Putamen (tissue), 1 donor: ENCODE data around the gene C2orf76.
"Not testable (repeated sequence)": the region's sequence is repeated elsewhere in the genome, so short reads cannot be mapped to it uniquely, and the experiment has no call there.

Source experiments
- DNase-seq: peaks from one replicate; pipeline ENCODE4 v3.0.0-alpha.2; 2016; ENCODE audit warnings: low spot score

The C2orf76 gene

DNA sequence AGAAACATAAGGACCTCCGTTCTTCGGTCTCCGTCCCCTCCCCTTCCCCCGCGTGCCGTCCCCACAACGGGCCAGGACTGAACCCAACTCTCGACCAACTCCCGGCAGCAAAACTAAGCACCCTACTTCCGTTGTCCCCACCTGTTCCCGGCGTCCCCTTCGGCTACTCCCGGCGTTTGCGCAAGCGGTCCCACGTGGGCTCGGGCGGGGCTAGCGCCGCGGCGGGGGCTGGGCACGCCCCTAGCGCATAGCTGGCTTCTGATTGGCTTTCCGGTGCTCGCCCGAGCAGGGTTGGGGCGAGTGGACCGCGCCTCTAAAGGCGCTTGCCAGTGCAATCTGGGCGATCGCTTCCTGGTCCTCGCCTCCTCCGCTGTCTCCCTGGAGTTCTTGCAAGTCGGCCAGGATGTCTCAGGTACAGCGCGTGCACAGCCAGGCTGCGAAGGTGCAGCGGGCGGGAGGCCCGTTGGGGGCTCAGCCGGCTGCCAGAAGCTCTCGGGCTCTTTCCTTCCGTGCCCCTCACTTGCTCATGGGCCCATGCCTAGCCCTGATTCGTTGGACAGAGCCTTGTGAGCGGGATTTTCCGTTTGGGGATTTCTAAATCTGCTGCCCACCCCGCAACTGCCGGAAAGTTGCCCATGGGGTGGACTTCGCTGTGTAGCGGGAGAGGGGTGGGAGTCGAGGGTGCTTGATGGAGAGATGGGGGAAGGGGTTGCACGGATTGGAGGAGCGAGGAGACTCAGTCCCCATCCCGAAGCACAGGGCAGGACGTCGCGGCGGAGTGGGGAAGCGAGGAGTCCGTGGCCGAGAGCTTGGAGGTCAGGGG, at the start of gene C2orf76, which contains the start of gene DBI:
Gene C2orf76, minus strand, starts transcription at position 186 of the 823 bp plus-strand sequence. CDS start 26,875 bp downstream, outside the sequence.
Gene DBI, plus strand, starts transcription at position 329 of the 823 bp plus-strand sequence. Its CDS starts 75 bp downstream, at position 404.
- peak; percentile 96 for DNase-seq

DNA sequence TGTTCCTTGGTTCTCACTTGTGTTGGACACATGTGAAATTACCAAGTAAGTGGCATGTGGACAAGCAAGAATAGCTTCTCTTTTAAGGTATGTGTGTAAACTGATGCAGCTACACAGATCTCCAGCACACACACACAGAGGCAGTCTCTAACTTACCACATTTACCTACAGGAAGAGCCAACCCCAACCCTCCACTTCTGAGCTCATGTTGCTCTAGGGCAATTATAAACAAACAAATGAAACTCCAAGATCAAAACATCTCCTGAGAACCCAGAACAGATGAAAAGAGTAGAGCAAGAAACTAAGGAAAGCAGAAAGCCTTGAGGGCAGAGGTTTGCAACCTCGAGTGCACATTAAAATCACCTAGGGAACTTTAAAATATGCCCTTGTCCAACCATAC, 49.0 kb upstream of the C2orf76 start:
- no peak for DNase-seq

DNA sequence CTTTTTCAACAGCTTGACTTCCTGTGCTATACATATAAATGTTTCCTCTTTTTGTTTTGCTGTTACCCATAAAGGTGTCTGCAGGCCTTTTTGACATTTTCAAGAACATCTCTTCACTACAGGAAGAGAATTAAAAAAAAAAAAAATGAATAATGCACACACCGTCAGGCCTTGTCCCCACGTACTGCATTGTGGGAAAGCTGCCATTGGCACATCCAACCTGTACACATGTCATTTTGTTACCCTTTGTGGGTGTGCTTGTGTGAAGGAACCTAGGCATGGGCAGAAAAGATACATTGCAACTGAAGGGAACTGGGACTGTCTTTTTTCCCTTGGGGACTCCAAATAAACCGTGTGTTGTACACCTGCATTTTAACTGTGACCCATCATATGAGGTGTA, 48.3 kb upstream of the C2orf76 start:
- DNase-seq, result no peak

DNA sequence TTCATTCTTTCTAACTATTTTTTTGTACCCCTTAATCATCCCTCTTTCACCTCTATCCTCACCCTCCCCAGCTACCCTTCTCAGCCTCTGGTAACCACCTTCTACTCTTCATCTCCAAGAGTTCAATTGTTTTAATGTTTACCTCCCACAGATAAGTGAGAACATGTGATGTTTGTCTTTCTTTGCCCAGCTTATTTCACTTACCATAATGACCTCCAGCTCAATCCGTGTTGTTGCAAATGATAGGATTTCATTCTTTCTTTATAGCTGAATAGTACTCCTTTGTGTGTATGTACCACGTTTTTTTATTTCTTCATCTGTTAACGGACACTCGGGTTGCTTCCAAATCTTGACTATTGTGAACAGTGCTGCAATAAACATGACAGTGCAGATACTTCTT, 42.9 kb upstream of the C2orf76 start:
- DNase-seq, result no peak

DNA sequence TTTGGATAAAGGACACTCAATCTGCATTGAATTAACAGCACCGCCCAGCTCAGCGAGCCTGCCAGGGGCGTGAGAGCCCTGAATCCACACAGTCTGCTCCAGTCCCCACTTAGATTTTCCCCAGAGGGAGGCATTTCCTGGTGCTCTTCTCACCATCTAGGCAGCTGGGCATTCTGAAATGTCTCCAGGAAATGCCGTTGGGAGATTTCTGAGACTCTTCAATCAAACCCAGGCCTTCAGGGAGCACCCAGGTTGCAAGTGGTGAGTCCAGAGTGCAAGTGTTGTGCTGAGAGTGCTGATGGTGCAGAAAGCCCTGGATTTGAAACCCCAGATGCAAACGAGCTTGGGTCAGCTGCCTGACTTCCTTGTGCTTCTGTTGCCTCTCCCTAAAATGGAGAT, 41.6 kb upstream of the C2orf76 start:
- DNase-seq, result no peak

DNA sequence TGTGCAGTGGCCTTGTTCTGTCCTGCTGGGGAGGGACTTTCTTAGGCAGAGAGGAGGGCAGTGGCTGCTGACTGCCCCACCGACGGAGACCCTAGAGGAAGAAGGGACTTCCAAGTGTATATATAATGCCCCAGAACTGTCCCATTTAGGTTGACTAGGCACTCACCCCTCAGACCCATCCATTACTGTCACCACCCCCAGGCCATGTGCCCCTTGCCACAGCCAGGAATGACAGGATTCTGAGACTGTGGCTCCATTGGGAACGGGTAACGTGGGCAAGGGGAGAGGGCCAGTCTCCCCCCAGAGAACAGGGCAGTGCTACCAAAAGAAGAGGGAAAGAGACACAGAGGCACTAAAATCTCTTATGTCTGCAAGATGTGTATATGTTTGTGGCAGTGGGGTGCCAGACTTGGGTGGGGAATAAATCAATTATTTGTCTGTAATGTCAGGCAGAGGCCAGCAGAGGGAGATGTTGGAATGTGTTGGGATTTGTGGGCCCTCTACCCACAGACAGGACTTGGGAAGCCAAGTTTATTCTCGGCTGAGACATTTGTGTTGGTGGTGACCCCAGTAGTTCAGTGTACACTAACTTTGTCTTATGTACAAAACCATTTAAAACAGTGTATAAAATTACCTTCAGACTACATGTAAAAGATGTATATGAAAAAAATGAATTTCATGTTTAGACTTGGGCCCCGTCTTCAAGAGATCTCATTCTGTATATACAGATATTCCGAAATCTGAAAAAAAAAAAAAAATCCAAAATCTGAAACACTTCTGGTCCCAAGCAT, 41.0 kb upstream of the C2orf76 start:
- DNase-seq, result peak; percentile 43

DNA sequence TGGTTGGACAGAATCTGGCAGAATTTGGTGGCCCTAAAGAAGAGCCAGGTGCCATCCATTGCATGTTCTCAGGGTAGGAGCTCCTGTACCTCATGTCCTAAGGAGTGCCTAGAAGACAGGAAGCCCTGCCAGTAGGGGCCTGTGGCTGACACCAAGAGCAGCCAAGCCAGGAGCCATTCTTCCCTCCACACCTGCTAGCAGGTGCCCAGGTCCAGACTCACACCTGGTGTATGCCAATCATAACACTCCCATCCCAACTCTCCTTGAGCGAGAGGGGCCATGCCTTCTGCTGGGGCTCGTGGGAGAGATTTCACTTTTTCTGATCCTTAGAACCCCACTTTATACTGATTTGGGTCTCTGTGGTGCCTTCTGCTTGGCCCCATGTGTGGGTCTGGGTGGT, 38.5 kb upstream of the C2orf76 start:
- DNase-seq, result no peak

DNA sequence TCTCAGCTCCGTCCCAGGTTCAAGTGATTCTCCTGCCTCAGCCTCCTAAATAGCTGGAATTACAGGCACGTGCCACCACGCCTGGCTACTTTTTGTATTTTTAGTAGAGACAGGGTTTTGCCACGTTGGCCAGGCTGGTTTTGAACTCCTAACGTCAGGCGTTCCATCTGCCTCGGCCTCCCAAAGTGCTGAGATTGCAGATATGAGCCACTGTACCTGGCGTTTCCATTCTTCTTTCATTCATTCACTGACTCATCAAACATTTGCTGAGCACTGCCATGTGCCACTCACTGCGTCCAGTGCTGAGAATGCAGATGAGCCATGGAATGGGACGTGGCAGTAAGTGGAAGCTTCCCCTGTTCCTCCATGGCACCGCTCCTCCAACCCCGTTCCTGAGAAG, 37.0 kb upstream of the C2orf76 start:
- DNase-seq, result not testable (repeated sequence)

DNA sequence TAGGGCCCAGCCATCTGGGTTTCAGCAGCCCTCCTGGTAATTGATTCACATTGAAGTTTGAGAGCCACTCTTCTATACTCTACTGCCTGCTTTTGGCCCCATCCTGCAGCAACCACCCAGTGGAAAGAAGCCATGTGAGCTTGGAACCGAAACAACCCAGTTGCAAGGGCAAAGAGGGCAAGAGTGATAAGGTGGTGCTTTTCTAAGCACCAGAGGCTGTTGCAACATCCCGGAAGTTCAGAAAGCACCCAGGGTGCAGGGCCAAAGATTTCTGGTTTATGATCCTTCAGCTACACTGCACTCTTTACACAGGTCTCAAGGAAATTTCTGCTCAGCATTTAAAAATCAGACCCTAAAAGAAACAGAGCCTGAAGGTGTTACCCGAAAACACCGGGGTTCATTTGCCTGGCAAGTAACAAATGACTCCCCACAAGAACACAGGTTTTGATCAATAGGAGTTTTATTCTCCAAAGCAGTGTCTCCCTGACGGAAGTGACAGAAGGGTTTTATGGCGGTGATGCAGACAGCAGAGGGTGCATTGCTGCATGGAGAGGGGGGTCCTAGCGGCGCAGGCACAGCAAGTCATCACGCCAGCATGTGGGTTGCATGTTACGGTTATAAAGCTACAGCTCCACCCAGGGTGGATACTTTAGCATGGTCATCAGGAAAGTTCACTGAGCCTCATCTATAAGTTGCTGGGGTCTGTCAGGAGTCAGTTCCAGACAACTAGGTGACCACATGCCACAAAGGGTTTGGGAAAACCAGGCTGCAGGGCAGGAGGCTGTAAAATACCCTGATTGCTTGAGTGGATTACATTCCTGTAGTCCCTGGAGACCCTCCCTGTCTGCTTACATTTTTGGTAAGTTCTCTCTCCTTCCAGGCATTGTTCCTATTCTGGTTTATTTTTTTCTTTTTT, 36.3 kb upstream of the C2orf76 start:
- DNase-seq, result no peak

DNA sequence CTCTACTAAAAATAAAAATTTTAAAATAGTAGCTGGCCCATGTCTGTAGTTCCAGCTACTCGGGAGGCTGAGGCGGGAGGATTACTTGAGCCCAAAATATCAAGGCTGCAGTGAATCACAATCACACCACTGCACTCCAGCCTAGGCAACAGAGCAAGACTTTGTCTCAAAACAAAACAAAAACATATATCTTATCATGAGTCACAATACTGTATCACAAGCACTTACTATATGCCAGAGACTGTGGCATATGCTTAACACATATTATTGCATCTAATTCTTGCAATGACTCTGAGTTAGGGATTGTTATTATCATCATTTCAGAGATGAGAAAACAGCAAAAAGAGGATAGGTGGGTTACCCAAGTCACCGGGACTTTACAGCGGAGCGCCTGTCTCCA, 35.5 kb upstream of the C2orf76 start:
- no peak for DNase-seq

DNA sequence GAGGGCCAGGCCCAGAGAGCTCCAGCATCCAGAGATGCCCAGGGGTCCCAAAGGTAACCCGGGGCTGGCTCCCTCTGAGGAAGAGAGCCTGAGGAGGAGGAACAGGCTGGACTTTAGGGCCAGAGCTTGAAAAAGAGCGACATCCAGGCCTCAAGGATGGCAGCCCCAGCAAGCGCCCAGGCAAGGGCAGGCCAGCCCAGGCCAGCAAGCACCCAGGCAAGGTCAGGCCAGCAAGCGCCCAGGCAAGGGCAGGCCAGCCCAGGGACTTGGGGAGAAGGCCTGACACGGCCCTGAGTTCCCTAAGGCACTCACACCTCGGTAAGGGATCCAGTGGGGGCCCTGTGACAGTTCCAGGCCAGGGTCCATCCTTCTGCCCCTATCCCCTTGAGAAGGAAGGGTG, 30.6 kb upstream of the C2orf76 start:
- DNase-seq, result no peak

DNA sequence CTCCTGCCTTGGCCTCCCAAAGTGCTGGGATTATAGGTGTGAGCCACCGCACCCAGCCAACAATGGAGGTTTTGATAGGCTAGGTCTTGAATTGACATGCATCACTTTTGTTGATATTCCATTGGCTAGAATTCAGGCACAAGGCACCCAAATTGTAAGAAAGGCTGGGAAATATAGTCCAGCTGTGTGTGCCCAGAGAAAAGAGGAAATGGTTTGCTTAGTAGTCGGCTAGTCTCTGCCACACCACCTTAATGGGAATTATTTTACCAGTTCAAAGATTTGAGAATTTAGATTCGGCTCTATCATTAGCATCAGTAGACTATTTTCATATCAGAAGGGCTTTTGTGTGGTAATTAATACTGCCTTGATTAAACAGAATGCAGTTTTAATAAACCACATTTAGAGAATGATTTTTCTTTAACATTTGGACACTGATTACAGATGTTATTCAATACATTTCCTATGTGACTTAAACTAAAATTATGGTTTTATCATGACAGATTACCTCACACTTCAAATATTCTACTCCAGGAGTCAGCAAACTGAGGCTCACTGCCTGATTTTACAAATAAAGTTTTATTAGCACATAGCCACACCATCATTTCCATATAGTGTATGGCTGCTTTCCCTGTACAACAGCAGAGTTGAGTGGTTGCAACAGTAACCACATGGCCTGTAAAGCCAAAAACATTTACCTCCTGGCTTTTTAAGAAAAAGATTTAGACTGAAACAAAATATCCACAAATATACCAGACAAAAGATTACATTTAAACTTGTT, 27.5 kb upstream of the C2orf76 start:
- DNase-seq, result no peak

DNA sequence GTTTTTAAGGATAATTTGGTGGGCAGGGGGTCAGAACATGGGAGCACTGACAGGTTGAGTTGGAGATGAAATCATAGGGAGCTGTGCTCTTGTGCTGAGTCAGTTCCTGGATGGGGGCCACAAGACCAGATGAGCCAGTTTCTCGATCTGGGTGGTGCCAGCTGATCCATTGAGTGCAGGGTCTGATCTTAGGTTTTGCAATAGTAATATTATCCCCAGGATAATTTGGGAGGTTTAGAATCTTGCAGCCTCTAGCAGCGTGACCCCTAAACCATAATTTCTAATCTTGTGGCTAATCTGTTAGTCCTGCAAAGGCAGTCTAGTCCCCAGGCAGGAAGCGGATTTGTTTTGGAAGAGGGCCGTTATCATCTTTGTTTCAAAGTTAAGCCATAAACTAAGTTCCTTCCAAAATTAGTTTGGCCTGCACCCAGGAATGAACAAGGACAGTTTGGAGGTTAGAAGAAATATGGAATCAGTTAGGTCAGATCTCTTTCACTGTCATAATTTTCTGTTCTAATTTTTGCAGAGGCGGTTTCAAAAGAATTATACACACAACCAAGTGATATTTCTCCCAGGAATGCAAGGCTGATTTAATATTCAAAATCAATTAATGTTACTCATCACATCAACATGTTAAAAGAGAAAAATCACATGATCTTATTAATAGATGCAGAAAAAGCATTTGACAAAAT, 23.1 kb upstream of the C2orf76 start:
- no peak for DNase-seq

DNA sequence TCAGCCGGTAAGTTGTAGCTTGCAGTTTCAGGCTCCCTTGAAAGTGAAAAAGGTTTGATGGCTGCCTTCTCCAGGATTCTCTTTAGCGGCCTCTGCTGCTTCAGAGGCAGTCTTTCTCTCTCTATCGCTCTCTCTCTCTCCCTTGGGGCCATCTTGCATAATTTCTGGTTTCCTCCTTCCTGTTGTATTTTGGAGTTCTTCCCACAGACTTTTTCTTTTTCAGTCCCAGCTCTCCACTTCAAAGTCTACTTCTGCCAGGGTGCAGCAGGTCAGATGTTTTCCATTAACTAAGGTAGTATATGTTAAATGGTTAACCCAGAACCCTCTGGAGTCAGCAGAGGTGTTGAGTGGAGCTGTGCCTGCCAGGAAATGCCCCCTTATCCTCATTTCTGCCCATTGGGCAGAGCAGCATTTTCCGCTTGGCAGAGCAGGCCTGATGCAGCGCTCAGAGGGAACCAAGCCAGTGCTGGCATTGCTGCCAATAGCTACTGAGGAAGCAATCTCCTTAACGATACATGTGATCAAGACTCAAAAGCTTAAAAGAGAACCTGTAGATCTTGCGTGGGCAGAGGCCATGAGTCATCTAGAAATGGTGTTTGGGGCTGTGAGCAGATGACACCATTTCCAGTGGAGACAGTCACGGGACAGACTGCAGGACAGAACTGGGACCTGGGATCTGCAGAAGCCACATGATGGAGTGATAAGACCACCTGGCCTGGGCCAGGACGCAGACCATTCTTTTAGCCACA, 20.9 kb upstream of the C2orf76 start:
- peak; percentile 53 for DNase-seq

DNA sequence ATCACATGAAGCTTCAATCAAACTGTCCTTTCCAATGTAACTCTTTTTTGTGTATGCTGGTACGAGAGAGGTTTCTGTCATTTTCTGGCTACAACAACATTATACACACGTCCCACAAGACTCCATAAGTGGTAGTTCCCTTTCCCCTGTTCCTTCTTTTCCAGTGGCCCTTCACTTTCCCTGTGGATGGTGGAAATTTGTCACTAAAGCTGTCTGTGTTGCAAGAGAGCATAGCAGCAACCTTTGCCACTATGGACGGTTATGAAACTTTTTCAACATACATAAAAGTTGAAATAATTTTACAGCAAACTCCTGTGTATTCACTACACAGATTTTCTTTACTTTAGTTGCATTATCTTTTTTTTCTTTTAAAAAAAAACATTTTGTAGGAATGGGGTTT, 18.8 kb upstream of the C2orf76 start:
- DNase-seq, result no peak

DNA sequence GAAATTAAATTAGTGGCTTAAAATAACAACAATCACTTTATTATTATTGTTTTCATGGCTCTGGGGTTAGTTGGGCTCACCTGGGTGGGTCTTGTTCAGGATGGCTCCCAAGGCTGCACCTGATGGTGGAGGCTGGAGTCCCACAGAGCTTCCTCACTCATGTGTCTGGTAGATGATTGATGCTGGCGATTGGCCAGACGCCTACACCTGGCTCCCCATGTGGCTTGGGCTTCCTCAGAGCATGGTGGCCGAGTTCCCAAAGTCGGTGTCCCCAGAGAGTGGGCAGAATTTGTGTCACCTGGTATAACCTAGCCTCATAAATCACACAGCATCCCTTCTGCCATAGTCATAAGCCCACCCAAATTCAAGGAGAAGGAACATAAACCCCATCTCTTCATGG, 18.3 kb upstream of the C2orf76 start:
- no peak for DNase-seq

DNA sequence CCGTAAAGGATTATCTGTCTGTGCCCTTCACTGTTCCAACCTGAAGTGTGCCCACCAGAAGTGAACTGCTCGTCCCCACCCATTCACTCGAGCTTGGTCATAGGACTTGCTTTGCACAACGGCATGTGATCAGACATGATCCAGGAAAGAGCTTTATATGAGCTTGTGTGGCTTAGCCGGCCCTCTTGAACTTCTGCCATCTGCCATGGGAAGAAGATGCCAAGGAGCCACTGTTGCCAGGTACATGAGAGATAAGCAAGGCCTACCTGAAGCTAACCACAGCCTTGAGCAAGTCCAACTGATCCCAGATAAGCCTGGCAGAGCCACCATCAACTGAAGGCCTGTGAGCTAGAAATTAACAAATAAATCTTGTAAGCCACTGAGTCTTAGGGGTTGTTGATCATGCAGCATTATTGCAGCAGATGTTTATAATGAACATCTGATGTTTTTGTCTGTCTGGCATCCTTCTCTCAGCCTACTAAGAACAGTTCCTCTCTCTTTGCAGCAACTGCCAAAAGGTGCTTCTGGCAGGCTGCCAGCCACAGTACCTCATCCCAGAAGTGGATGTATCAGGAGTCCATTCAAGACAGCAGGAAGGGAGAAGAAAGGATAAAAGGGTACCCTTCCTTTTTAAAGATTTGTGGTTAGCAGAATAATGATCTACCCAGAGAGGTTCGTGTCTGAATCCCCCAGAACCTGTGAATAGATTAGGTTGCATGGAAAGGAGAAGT, 16.9 kb upstream of the C2orf76 start:
- no peak for DNase-seq

DNA sequence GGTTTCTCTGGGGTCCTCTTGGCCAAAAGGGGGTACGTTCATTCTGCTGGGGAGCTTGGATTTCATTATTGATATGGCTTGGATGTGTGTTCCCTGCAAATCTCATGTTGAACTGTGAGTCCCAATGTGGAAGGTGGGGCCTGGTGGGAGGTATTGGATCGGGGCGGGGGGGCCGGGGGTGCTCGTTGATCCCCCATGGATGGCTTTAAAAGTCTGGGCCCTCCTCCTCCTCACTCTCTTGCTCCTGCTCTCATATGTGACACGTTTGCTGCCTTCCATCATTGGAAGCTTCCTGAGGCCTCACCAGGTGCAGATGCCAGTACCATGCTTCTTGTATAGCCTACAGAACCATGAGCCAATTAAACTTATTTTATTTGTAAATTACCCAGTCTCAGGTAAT, 11.9 kb upstream of the C2orf76 start:
- DNase-seq, result no peak

DNA sequence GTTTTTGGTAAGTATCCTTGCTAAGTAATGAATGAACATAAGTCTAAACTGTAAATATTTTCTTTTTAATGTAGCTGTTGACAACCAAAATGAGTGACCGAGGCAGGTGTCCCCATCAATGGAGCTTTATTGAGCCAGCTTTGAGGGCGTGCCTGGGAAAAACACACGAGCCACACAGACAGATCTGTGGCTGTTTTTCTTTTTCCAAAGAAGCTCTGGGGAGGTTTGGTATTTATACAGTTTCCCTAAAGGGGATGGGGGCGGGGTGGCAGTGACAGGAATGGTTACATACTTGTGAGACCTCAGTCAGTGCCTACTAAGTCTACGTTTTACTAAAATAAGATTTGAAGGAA, 11.3 kb upstream of the C2orf76 start:
- DNase-seq, result no peak
